ENCODE data around the gene LXN. TPM values are rescaled to one million over a fixed set of nuclear protein-coding genes. Genes with fewer than 3 reads are reported as not detected.

The LXN gene
- total RNA-seq, 2 donors from 2014 or later, result 8.8 to 10.0 TPM

GRCh38 chr3:158617982-158618875 lies 54.2 kb downstream of the LXN start:
- Histone ChIP-seq H3K4me3 (ENCODE audit: low read length) (no peak overlapping the region), H3K4me1 (ENCODE audit: control insufficient read depth, insufficient read depth, low read length) (no peaks in the 10 kb centered on the region), H3K27me3 (ENCODE audit: control insufficient read depth, insufficient read depth, low read length, poor library complexity, severe bottlenecking) (no peaks in the 10 kb centered on the region), H3K9me3 (ENCODE audit: control insufficient read depth, low read length) (peaks cover 59% of the 10 kb centered on the region), H3K27ac (ENCODE audit: low read depth, low read length) (no peak overlapping the region), H3K36me3 (ENCODE audit: control insufficient read depth, insufficient read depth, low read length) (no peaks in the 10 kb centered on the region), H3K9ac (ENCODE audit: extremely low read depth, low read length, poor library complexity, severe bottlenecking) (no peak overlapping the region)
- no CpG with 5 or more reads among the region's 1 CpG for WGBS, 2 experiments (ENCODE audit: insufficient coverage in 1 of 2, insufficient read length in 1 of 2)
- H3K27me3 Mint-ChIP-seq (ENCODE audit: insufficient read depth), result peaks cover 2% of the 10 kb centered on the region
- H3K36me3 Mint-ChIP-seq (ENCODE audit: low read depth), result peaks cover 4% of the 10 kb centered on the region
- no peak overlapping the region for H3K4me3 Mint-ChIP-seq
- DNase-seq, result no peak
- H3K4me1 Mint-ChIP-seq, result no peaks in the 10 kb centered on the region
- TF ChIP-seq CTCF (conservative IDR thresholded peaks at IDR 0.05), result no peak
- H3K9me3 Mint-ChIP-seq, result peaks cover 77% of the 10 kb centered on the region
- H3K27ac Mint-ChIP-seq, result no peak overlapping the region

Other genes starting within 250 kb of the LXN start
- gene MLF1, start 101.5 kb downstream of the LXN start, total RNA-seq, result 10 to 100 TPM; 19.3 to 43.8 TPM
- gene GFM1, start 28.1 kb downstream of the LXN start, total RNA-seq, result 10 to 100 TPM; 29.4 to 37.4 TPM
- under 1 TPM; 0.58 to 0.95 TPM for gene RARRES1, start 59.8 kb upstream of the LXN start, total RNA-seq
- gene MFSD1, start 129.4 kb upstream of the LXN start, total RNA-seq, result 10 to 100 TPM; 11.7 to 13.4 TPM